AG09319 (cell line): ENCODE measurements around the gene SLC2A3.
"Not testable (repeated sequence)": the region's sequence is repeated elsewhere in the genome, so short reads cannot be mapped to it uniquely, and the experiment has no call there.

Experiments
- DNase-seq: peaks from one replicate; pipeline ENCODE4 v3.0.0-alpha.2; 2010; ENCODE audit warnings: low read depth; ENCODE audit errors: extremely low read depth
- CTCF ChIP-seq: IDR thresholded peaks from 2 replicates; pipeline ENCODE4 v1.5.1; 2011; ENCODE audit warnings: low read depth, mild to moderate bottlenecking, inconsistent platforms, low read length, moderate library complexity

Gene SLC2A3

GRCh38 chr12:7934091-7934888 lies 1.7 kb downstream of the SLC2A3 start:
- TF ChIP-seq CTCF = no peak
- no peak for DNase-seq

- DNase-seq = peak; percentile 89
- TF ChIP-seq CTCF = peak; percentile 59
Measured at GRCh38 chr12:7933255-7933726, 2.7 kb downstream of the SLC2A3 start.

GRCh38 chr12:7932599-7933240 lies 3.3 kb downstream of the SLC2A3 start:
- not testable (repeated sequence) for DNase-seq

GRCh38 chr12:7929083-7929792 lies 6.7 kb downstream of the SLC2A3 start:
- no peak for DNase-seq
- TF ChIP-seq CTCF = no peak

GRCh38 chr12:7927470-7927869 lies 8.5 kb downstream of the SLC2A3 start:
- no peak for DNase-seq
- TF ChIP-seq CTCF = no peak

GRCh38 chr12:7926068-7926666 lies 9.8 kb downstream of the SLC2A3 start:
- not testable (repeated sequence) for DNase-seq

GRCh38 chr12:7923241-7924236 lies 12.4 kb downstream of the SLC2A3 start:
- TF ChIP-seq CTCF = no peak
- no peak for DNase-seq

GRCh38 chr12:7921181-7921580 lies 14.8 kb downstream of the SLC2A3 start:
- not testable (repeated sequence) for DNase-seq

- not testable (repeated sequence) for DNase-seq
Measured at GRCh38 chr12:7918268-7918590, 17.8 kb downstream of the SLC2A3 start.
